Transverse colon (tissue), 4 donors: ENCODE measurements around the gene OR2S2. TPM values are rescaled to one million over a fixed set of nuclear protein-coding genes. Genes with fewer than 3 reads are reported as not detected.

Experiments
- DNase-seq: peaks from one replicate; pipeline ENCODE4 v3.0.0-alpha.2; 2019
- H3K27ac ChIP-seq, 4 donors: fragments of 200-600 bp; sonication (generic); 2 replicates each; pipeline ENCODE4 v1.5.1; 2016 to 2018; ENCODE audit warnings: inconsistent platforms in 4 of 4
- H3K27me3 ChIP-seq: fragments of 200-600 bp; sonication (generic); 2 replicates; pipeline ENCODE4 v1.5.1; 2017; ENCODE audit warnings: inconsistent platforms
- H3K36me3 ChIP-seq, 4 donors: fragments of 200-600 bp; sonication (generic); 2 replicates each; pipeline ENCODE4 v1.5.1; 2017 to 2019; ENCODE audit warnings: inconsistent platforms in 4 of 4
- H3K4me1 ChIP-seq, 4 donors: fragments of 200-600 bp; sonication (generic); 2 replicates each; pipeline ENCODE4 v1.5.1; 2017 to 2020; ENCODE audit warnings: inconsistent platforms in 4 of 4
- H3K4me3 ChIP-seq, 4 donors: fragments of 200-600 bp; sonication (generic); 1 replicate in 1 of 4; 2 replicates in 3 of 4; pipeline versions ENCODE4 v1.5.1 to v1.6.1; 2017 to 2019; ENCODE audit warnings: inconsistent platforms in 4 of 4
- H3K9me3 ChIP-seq, 2 donors: fragments of 200-600 bp; sonication (generic); 2 replicates each; pipeline ENCODE4 v1.5.1; 2017 to 2019; ENCODE audit warnings: inconsistent platforms in 2 of 2
- CTCF ChIP-seq, 5 experiments: fragments of 200-600 bp in 3 of 5; fragments of 450-650 bp in 2 of 5; sonication (generic) in 3 of 5; IDR thresholded peaks; 1 replicate in 2 of 5; 2 replicates in 3 of 5; pipeline ENCODE4 v1.5.1; 2016 to 2017; ENCODE audit warnings: antibody characterized with exemption in 5 of 5, inconsistent platforms in 3 of 5, mild to moderate bottlenecking in 2 of 5, moderate library complexity in 1 of 5
- EP300 ChIP-seq: sonication (generic); formaldehyde crosslinking; IDR thresholded peaks from one replicate; pipeline ENCODE4 v1.6.1; 2017; ENCODE audit warnings: antibody characterized with exemption, low read depth
- POLR2A ChIP-seq: fragments of 450-650 bp; IDR thresholded peaks from one replicate; pipeline ENCODE4 v1.6.1; 2016; ENCODE audit warnings: antibody characterized with exemption, mild to moderate bottlenecking, moderate library complexity
- POLR2AphosphoS5 ChIP-seq, 3 donors: sonication (generic); formaldehyde crosslinking; IDR thresholded peaks; one replicate each; pipeline ENCODE4 v1.6.1; 2016; ENCODE audit warnings: antibody characterized with exemption in 3 of 3
- WGBS, 2 donors: methylation state at CpG; one replicate each; pipeline ENCODE4 v1.1.5; 2018; ENCODE audit warnings: low coverage in 1 of 2; 5-methylcytosine and 5-hydroxymethylcytosine counted together
- in situ Hi-C, 4 donors: fragments of 200-750 bp; cut with MboI; loops; one replicate each; pipeline versions ENCODE4 v1.15.0 to v1.15.1; 2017; ENCODE audit warnings: low sequenced_read_pairs in 3 of 4, low pct_ligation_motif_present in 1 of 4, low pct_unique_long_range_greater_than_20kb in 1 of 4
- intact Hi-C: fragments of 100-400 bp; cut with DNase I; formaldehyde crosslinking; loops from one replicate; pipeline ENCODE4 v1.15.1; 2023; ENCODE audit warnings: low total_unique reads
- total RNA-seq, 4 donors: library from RNA; depleted of rRNA; stranded (reverse); fragments of >200 nt; gene quantifications; one replicate each; pipeline ENCODE4 v1.1.0, GENCODE V29; 2016

Gene OR2S2
- total RNA-seq, 4 donors from 2014 or later, result not detected

- peak in 2 of 3 donors; percentile 51 to 55 for TF ChIP-seq POLR2AphosphoS5 (IDR thresholded peaks at IDR 0.05)
- TF ChIP-seq CTCF (IDR thresholded peaks at IDR 0.05), result peak; percentile 50 to 79 (median 60)
- TF ChIP-seq POLR2A, result peak; percentile 72
- TF ChIP-seq EP300, result no peak
- Histone ChIP-seq H3K27ac (peak overlapping the region; percentile 94 to 97 (median 96)), H3K27me3 (no peaks in the 10 kb centered on the region), H3K4me3 (no peak overlapping the region), H3K9me3 (no peaks in the 10 kb centered on the region), H3K4me1 (peaks cover 64 to 78% (median 71%) of the 10 kb centered on the region in 4 donors), H3K36me3 (no peaks in the 10 kb centered on the region)
- in situ Hi-C loops, result no loop called here
- peak; percentile 80 for DNase-seq
- intact Hi-C loops, result no loop called here
- WGBS, 2 donors, result 41 to 42% methylated on average over 6 to 14 of the region's 14 CpGs
These were observed 47.2 kb downstream of the OR2S2 start for GRCh38 chr9:35910613-35911359.

DNA sequence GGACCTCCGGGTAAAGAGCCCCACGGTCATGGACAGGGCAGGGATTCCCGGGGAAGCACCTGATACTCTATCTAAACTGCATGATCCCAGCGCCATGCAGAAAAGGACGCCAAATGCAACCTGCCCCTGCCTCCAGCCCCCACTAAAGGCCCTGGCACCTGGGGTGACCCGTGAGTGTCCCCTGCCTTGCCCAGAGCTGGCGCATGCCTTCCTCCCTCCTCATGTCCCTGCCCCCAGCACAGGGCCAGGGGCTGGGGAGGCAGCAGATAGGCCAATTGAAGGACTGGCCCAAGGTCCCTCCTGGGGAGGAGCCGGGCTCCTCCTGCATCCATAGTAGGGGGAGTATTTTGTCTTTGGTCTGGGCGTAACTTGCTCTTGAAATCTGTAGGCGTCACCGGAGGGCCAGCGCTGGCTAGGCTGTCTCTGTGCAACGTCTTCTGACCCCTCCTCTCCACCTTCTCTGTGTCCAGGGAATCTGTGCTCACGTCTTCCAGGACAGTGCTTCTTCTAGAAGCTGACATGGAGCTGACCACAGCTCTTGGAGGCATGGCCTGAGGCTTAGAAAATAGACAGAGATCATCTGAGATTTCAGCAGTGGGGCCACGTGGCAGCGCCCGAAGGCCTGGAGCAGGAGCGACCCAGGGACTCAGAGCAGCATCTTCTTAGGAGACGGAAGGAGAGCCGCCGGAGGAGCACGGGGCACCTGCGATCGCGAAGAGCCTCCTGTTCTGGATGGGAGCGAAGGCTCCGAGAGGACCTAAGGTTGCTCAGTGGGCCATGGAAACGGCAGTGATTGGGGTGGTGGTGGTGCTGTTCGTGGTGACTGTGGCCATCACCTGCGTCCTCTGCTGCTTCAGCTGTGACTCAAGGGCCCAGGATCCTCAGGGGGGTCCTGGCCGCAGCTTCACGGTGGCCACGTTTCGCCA is 48.0 kb downstream of the OR2S2 start:
- 60 to 88% methylated on average over 1 to 32 of the region's 34 CpGs for WGBS, 2 donors
- Histone ChIP-seq H3K9me3 (no peaks in the 10 kb centered on the region), H3K4me3 (no peak overlapping the region), H3K36me3 (no peaks in the 10 kb centered on the region), H3K27me3 (no peaks in the 10 kb centered on the region), H3K27ac (peak overlapping the region; percentile 94 to 97 (median 96)), H3K4me1 (peaks cover 67 to 78% (median 71%) of the 10 kb centered on the region in 4 donors)
- intact Hi-C loops, result loop anchor here (5.0 kb wide), 1 partner anchor 37 kb away; no protein-coding TSS in a partner anchor
- no peak for DNase-seq
- in situ Hi-C loops, result no loop called here
- TF ChIP-seq CTCF (IDR thresholded peaks at IDR 0.05) (no peak), POLR2AphosphoS5 (IDR thresholded peaks at IDR 0.05) (no peak), EP300 (no peak), POLR2A (no peak)

DNA sequence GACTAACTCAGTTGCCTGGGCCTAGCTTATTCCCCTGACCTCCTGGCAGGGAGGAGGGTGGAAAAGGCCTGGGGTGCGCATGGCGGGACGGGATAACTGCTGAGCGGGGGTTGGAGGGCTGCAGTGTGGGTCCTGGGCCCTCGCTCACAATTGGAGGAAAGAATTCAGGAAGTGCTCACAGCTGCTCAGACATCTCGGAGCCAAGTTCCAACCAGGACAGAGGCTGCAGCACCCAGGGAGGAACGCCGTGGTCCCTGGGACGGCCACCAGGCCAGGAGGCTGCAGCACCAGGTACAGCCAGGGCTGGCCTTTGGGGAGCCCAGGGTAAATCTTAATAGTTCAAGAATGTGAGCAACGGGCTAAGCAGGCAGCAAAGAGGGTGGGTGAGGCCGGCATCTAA is 48.7 kb downstream of the OR2S2 start, which contains the start of gene SPAAR:
Gene SPAAR (plus strand): TSS at position 217 of the 400 bp plus-strand sequence. CDS start 974 bp downstream, outside the sequence.
- Histone ChIP-seq H3K27me3 (no peaks in the 10 kb centered on the region), H3K9me3 (no peaks in the 10 kb centered on the region), H3K4me1 (peaks cover 71 to 78% (median 72%) of the 10 kb centered on the region in 4 donors), H3K27ac (peak within 1 kb of the TSS; percentile 94 to 97 (median 96)), H3K4me3 (peak within 1 kb of the TSS in 1 of 4 donors; percentile 42), H3K36me3 (no peaks in the 10 kb centered on the region)
- TF ChIP-seq EP300, result no peak
- no peak for TF ChIP-seq POLR2AphosphoS5 (IDR thresholded peaks at IDR 0.05)
- TF ChIP-seq POLR2A, result no peak
- TF ChIP-seq CTCF (IDR thresholded peaks at IDR 0.05), result no peak
- intact Hi-C loops (loop anchor here (5.0 kb wide), 1 partner anchor 38 kb away; no protein-coding TSS in a partner anchor), in situ Hi-C loops (no loop called here)
- DNase-seq, result no peak
- WGBS, 2 donors, result 80% methylated on average over 1 to 11 of the region's 11 CpGs
